Measurements from ENCODE around the gene ACP6.

Gene ACP6

DNA sequence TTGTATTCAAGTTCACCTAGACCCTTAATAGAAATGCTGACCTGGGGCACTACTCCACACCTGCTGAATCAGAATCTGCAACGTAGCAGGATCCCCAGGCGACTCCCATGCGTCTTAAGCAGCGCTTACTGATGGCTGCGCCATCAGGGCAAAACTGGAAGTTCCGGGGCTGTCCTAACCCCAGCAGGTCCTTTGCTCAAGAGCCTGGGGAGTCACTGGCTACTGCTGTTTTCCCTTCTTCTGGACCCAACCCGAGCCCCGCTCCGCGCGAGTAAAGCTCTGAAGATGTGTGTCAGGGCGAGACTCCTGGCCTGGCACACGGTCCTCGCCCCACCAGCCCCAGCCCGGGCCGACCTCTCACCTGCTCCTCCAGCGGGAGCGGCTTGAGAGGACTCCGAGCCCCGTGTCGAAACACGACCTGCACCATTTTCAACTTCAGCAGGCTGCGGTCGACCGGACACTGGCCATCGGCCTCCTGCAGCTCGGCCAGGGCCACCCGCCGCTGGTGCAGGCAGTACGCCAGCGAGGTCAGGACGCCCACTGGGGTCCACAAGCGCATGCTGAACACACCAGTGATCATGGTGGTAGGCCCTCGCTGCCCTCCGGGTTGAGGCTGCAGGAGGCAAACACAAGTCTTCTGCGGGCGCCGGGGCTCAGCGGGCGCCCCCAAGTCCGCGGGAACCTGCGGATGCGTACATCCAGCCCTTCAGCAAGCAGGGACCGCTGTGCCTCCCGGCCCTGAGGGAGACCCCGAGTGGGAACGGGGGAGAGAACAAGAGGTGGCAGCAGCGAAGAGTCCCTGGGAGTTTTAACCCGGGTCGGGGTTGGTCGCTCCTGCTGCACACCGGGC lies 630 bp downstream of the ACP6 start:
- H3K9ac ChIP-seq (ENCODE audit: low read depth, low read length), result peak overlapping the region; percentile 70
- H3K4me1 ChIP-seq (ENCODE audit: insufficient read depth, low read length), result peaks cover 24% of the 10 kb centered on the region
- H3K79me2 ChIP-seq (ENCODE audit: insufficient read depth, low read length), result no peaks in the 10 kb centered on the region
- H3K4me3 ChIP-seq (ENCODE audit: low read depth in 1 of 2, low read length in 2 of 2), result peak overlapping the region; percentile 68 to 93
- DNase-seq, result peak; percentile 34
- peak overlapping the region; percentile 99 for H2AFZ ChIP-seq (ENCODE audit: low read depth, low read length)
- H3K36me3 ChIP-seq (ENCODE audit: insufficient read depth, low read length), result no peaks in the 10 kb centered on the region
- TF ChIP-seq CTCF (IDR thresholded peaks at IDR 0.05; ENCODE audit: borderline replicate concordance, extremely low read depth, low read length, poor library complexity, severe bottlenecking) (no peak), EZH2 (IDR thresholded peaks at IDR 0.05; ENCODE audit: borderline replicate concordance, low read depth, low read length, severe bottlenecking) (no peak)
- H3K27me3 ChIP-seq (ENCODE audit: insufficient read depth, low read length, poor library complexity), result no peaks in the 10 kb centered on the region
- H3K9me3 ChIP-seq (ENCODE audit: insufficient read depth, low read length, severe bottlenecking), result no peaks in the 10 kb centered on the region
- peak; percentile 64 for ATAC-seq (ENCODE audit: insufficient read depth, low read depth)
- H3K27ac ChIP-seq (ENCODE audit: low read length), result peak overlapping the region; percentile 81
- H3K4me2 ChIP-seq (ENCODE audit: insufficient read depth, low read length), result peak overlapping the region; percentile 95
- no peaks in the 10 kb centered on the region for H4K20me1 ChIP-seq (ENCODE audit: insufficient read depth, low read length)

DNA sequence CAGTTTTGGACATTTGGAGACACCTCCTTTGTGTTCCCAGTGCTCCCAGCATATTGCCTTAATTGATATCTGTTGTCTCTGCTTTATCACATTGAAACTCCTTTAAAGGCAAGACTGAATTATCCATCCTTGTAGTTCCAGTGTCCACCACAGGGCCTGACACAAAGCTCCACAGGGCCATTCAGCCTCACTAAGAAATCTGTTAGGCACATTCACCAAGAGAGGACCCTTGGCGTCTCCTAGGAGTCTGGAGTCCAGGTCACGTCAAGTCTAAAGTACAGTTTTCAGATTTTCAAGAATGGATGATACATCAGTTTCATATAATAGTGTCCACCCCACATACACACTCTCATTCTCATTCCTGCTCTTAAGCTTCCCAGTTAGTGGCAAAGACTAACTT lies 4.8 kb downstream of the ACP6 start:
- no peak for DNase-seq
- no peak overlapping the region for H3K4me3 ChIP-seq (ENCODE audit: low read depth in 1 of 2, low read length in 2 of 2)
- H2AFZ ChIP-seq (ENCODE audit: low read depth, low read length), result no peak overlapping the region
- H3K27me3 ChIP-seq (ENCODE audit: insufficient read depth, low read length, poor library complexity), result no peaks in the 10 kb centered on the region
- no peaks in the 10 kb centered on the region for H3K9me3 ChIP-seq (ENCODE audit: insufficient read depth, low read length, severe bottlenecking)
- no peak overlapping the region for H3K9ac ChIP-seq (ENCODE audit: low read depth, low read length)
- H3K36me3 ChIP-seq (ENCODE audit: insufficient read depth, low read length), result no peaks in the 10 kb centered on the region
- H3K4me1 ChIP-seq (ENCODE audit: insufficient read depth, low read length), result peaks cover 19% of the 10 kb centered on the region
- H3K27ac ChIP-seq (ENCODE audit: low read length), result no peak overlapping the region
- no peak for TF ChIP-seq EZH2 (IDR thresholded peaks at IDR 0.05; ENCODE audit: borderline replicate concordance, low read depth, low read length, severe bottlenecking)
- TF ChIP-seq CTCF (IDR thresholded peaks at IDR 0.05; ENCODE audit: borderline replicate concordance, extremely low read depth, low read length, poor library complexity, severe bottlenecking), result no peak
- no peak for ATAC-seq (ENCODE audit: insufficient read depth, low read depth)
- no peaks in the 10 kb centered on the region for H4K20me1 ChIP-seq (ENCODE audit: insufficient read depth, low read length)
- no peak overlapping the region for H3K4me2 ChIP-seq (ENCODE audit: insufficient read depth, low read length)
- no peaks in the 10 kb centered on the region for H3K79me2 ChIP-seq (ENCODE audit: insufficient read depth, low read length)

GRCh38 chr1:147664206-147664605 lies 6.1 kb downstream of the ACP6 start:
- H3K4me3 ChIP-seq (ENCODE audit: low read depth in 1 of 2, low read length in 2 of 2), result no peak overlapping the region
- no peaks in the 10 kb centered on the region for H3K79me2 ChIP-seq (ENCODE audit: insufficient read depth, low read length)
- H3K27ac ChIP-seq (ENCODE audit: low read length), result no peak overlapping the region
- no peaks in the 10 kb centered on the region for H3K9me3 ChIP-seq (ENCODE audit: insufficient read depth, low read length, severe bottlenecking)
- ATAC-seq (ENCODE audit: insufficient read depth, low read depth) (no peak), DNase-seq (no peak)
- H3K4me1 ChIP-seq (ENCODE audit: insufficient read depth, low read length), result peaks cover 12% of the 10 kb centered on the region
- no peak overlapping the region for H2AFZ ChIP-seq (ENCODE audit: low read depth, low read length)
- TF ChIP-seq EZH2 (IDR thresholded peaks at IDR 0.05; ENCODE audit: borderline replicate concordance, low read depth, low read length, severe bottlenecking) (no peak), CTCF (IDR thresholded peaks at IDR 0.05; ENCODE audit: borderline replicate concordance, extremely low read depth, low read length, poor library complexity, severe bottlenecking) (no peak)
- H3K4me2 ChIP-seq (ENCODE audit: insufficient read depth, low read length), result no peak overlapping the region
- H4K20me1 ChIP-seq (ENCODE audit: insufficient read depth, low read length), result no peaks in the 10 kb centered on the region
- no peaks in the 10 kb centered on the region for H3K36me3 ChIP-seq (ENCODE audit: insufficient read depth, low read length)
- no peaks in the 10 kb centered on the region for H3K27me3 ChIP-seq (ENCODE audit: insufficient read depth, low read length, poor library complexity)
- H3K9ac ChIP-seq (ENCODE audit: low read depth, low read length), result no peak overlapping the region

Measured in DND-41 (cell line).